Testis (tissue), 2 donors: ENCODE data around the gene BCAS3.

Experiments used
- POLR2A ChIP-seq: fragments of 450-650 bp; IDR thresholded peaks from one replicate; pipeline ENCODE4 v1.6.1; 2017; ENCODE audit warnings: antibody characterized with exemption, mild to moderate bottlenecking, moderate library complexity
- TF ChIP-seq, protein P1 (sequence below), 3 experiments: fragments of 450-650 bp in 2 of 3; fragments of 200-600 bp in 1 of 3; sonication (generic) in 1 of 3; IDR thresholded peaks; one replicate each; pipeline ENCODE4 v1.5.1; 2016 to 2019; ENCODE audit warnings: antibody characterized with exemption in 3 of 3, mild to moderate bottlenecking in 2 of 3, moderate library complexity in 1 of 3

DNA sequence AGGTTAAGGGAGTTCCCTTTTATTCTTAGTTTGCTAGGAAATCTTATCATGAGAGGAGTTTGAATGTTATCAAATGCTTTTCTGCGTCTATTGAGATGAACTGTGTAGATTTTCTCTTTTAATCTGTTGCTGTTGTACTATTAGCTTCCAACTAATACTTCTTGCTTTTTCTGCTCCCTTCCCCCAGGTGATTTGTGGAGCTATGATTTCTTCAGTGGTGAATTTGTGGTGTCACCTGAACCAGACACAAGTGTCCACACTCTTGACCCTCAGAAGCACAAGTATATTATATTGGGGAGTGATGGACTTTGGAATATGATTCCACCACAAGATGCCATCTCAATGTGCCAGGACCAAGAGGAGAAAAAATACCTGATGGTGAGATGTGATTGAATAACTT lies 29.9 kb upstream of the BCAS3 start:
- TF ChIP-seq, protein P1, sequence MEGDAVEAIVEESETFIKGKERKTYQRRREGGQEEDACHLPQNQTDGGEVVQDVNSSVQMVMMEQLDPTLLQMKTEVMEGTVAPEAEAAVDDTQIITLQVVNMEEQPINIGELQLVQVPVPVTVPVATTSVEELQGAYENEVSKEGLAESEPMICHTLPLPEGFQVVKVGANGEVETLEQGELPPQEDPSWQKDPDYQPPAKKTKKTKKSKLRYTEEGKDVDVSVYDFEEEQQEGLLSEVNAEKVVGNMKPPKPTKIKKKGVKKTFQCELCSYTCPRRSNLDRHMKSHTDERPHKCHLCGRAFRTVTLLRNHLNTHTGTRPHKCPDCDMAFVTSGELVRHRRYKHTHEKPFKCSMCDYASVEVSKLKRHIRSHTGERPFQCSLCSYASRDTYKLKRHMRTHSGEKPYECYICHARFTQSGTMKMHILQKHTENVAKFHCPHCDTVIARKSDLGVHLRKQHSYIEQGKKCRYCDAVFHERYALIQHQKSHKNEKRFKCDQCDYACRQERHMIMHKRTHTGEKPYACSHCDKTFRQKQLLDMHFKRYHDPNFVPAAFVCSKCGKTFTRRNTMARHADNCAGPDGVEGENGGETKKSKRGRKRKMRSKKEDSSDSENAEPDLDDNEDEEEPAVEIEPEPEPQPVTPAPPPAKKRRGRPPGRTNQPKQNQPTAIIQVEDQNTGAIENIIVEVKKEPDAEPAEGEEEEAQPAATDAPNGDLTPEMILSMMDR (IDR thresholded peaks at IDR 0.05), result no peak
- TF ChIP-seq POLR2A, result no peak
